Measurements from ENCODE around the gene RAPGEF1. TPM values are rescaled to one million over a fixed set of nuclear protein-coding genes. Genes with fewer than 3 reads are reported as not detected.

The RAPGEF1 gene
- polyA plus RNA-seq, 2 donors = 9.0 to 11.0 TPM

DNA sequence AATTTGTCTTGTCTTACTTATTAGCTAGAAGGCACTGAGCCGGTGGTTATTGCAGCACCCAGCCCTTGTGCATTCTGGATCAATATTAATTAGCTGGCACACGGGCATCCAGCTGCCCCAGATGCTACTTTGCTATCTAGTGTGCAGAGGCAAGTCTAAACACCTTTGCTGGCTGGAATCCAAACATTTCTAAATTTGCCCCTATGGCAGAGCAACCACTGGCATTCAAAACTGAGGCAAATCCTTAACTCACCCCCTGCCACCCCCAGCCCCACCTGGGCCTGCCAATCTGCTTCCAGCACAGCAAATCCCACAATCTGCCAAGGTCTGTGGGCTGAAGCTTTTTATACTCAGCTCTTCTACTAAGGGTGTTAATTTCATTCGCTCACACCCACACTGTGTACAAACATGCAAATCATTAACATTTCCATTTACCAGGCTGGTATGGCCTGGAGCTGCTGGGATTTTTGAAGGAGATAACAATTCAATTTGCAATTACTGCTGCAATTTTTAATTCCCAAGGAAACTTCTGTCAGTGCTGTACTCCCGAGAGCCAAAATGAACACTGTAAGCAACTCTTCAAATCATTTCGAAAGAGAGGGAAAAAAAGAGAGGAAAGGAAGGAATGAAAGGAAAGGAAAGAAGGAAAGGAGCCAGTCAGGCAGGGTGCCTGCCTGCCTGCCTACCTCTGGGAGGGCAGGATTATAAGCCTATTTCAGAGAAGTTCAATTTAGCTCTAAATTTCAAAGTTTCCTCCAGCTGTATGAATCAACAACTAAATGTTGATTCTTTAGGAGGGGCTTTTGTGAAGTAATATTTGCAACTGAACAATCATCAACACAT, 35.5 kb downstream of the RAPGEF1 start:
- WGBS, 2 donors = 36 to 42% methylated on average over 5 of the region's 5 CpGs
- Histone ChIP-seq H3K27me3 (ENCODE audit: control insufficient read depth in 1 of 2, insufficient read depth in 2 of 2, low read length in 2 of 2) (no peaks in the 10 kb centered on the region), H3K4me3 (ENCODE audit: low read depth in 1 of 2, low read length in 2 of 2) (no peak overlapping the region), H3K4me1 (ENCODE audit: control insufficient read depth in 2 of 2, insufficient read depth in 2 of 2, low read length in 1 of 2) (peaks cover 4 to 16% of the 10 kb centered on the region in 2 donors), H3K36me3 (ENCODE audit: control insufficient read depth in 2 of 2, insufficient read depth in 2 of 2, low read length in 1 of 2) (no peaks in the 10 kb centered on the region), H3K9me3 (ENCODE audit: control insufficient read depth in 2 of 2, insufficient read depth in 1 of 2, low read depth in 1 of 2, low read length in 1 of 2) (no peaks in the 10 kb centered on the region), H3K27ac (ENCODE audit: low read depth in 2 of 2, low read length in 1 of 2) (peak overlapping the region; percentile 34 to 62)

GRCh38 chr9:131703697-131704096, 36.2 kb downstream of the RAPGEF1 start:
- Histone ChIP-seq H3K4me3 (ENCODE audit: low read depth in 1 of 2, low read length in 2 of 2) (no peak overlapping the region), H3K27ac (ENCODE audit: low read depth in 2 of 2, low read length in 1 of 2) (no peak overlapping the region), H3K9me3 (ENCODE audit: control insufficient read depth in 2 of 2, insufficient read depth in 1 of 2, low read depth in 1 of 2, low read length in 1 of 2) (no peaks in the 10 kb centered on the region), H3K27me3 (ENCODE audit: control insufficient read depth in 1 of 2, insufficient read depth in 2 of 2, low read length in 2 of 2) (no peaks in the 10 kb centered on the region), H3K36me3 (ENCODE audit: control insufficient read depth in 2 of 2, insufficient read depth in 2 of 2, low read length in 1 of 2) (no peaks in the 10 kb centered on the region), H3K4me1 (ENCODE audit: control insufficient read depth in 2 of 2, insufficient read depth in 2 of 2, low read length in 1 of 2) (peaks cover 4 to 20% of the 10 kb centered on the region in 2 donors)
- 55 to 59% methylated on average over 4 of the region's 4 CpGs for WGBS, 2 donors

- 63 to 77% methylated on average over 8 of the region's 8 CpGs for WGBS, 2 donors
- Histone ChIP-seq H3K4me3 (ENCODE audit: low read depth in 1 of 2, low read length in 2 of 2) (no peak overlapping the region), H3K27ac (ENCODE audit: low read depth in 2 of 2, low read length in 1 of 2) (no peak overlapping the region), H3K36me3 (ENCODE audit: control insufficient read depth in 2 of 2, insufficient read depth in 2 of 2, low read length in 1 of 2) (no peaks in the 10 kb centered on the region), H3K9me3 (ENCODE audit: control insufficient read depth in 2 of 2, insufficient read depth in 1 of 2, low read depth in 1 of 2, low read length in 1 of 2) (no peaks in the 10 kb centered on the region), H3K27me3 (ENCODE audit: control insufficient read depth in 1 of 2, insufficient read depth in 2 of 2, low read length in 2 of 2) (no peaks in the 10 kb centered on the region), H3K4me1 (ENCODE audit: control insufficient read depth in 2 of 2, insufficient read depth in 2 of 2, low read length in 1 of 2) (peaks cover 4 to 23% of the 10 kb centered on the region in 2 donors)
Observed at GRCh38 chr9:131702911-131703310, 37.0 kb downstream of the RAPGEF1 start.

GRCh38 chr9:131701789-131702337, 38.0 kb downstream of the RAPGEF1 start:
- no peak overlapping the region for H3K27ac ChIP-seq (ENCODE audit: low read depth in 2 of 2, low read length in 1 of 2)
- H3K4me1 ChIP-seq (ENCODE audit: control insufficient read depth in 2 of 2, insufficient read depth in 2 of 2, low read length in 1 of 2) = peaks cover 4 to 27% of the 10 kb centered on the region in 2 donors
- 87% methylated on average over 6 of the region's 6 CpGs for WGBS, 2 donors

GRCh38 chr9:131701436-131701781, 38.5 kb downstream of the RAPGEF1 start:
- WGBS, 2 donors = 93 to 95% methylated on average over 1 of the region's 1 CpG
- H3K4me1 ChIP-seq (ENCODE audit: control insufficient read depth in 2 of 2, insufficient read depth in 2 of 2, low read length in 1 of 2) = peaks cover 4 to 27% of the 10 kb centered on the region in 2 donors

More at GRCh38 chr9:131701789-131702337, 38.0 kb downstream of the RAPGEF1 start:
- Histone ChIP-seq H3K9me3 (ENCODE audit: control insufficient read depth in 2 of 2, insufficient read depth in 1 of 2, low read depth in 1 of 2, low read length in 1 of 2) (no peaks in the 10 kb centered on the region), H3K27me3 (ENCODE audit: control insufficient read depth in 1 of 2, insufficient read depth in 2 of 2, low read length in 2 of 2) (no peaks in the 10 kb centered on the region), H3K36me3 (ENCODE audit: control insufficient read depth in 2 of 2, insufficient read depth in 2 of 2, low read length in 1 of 2) (no peaks in the 10 kb centered on the region), H3K4me3 (ENCODE audit: low read depth in 1 of 2, low read length in 2 of 2) (no peak overlapping the region)

DNA sequence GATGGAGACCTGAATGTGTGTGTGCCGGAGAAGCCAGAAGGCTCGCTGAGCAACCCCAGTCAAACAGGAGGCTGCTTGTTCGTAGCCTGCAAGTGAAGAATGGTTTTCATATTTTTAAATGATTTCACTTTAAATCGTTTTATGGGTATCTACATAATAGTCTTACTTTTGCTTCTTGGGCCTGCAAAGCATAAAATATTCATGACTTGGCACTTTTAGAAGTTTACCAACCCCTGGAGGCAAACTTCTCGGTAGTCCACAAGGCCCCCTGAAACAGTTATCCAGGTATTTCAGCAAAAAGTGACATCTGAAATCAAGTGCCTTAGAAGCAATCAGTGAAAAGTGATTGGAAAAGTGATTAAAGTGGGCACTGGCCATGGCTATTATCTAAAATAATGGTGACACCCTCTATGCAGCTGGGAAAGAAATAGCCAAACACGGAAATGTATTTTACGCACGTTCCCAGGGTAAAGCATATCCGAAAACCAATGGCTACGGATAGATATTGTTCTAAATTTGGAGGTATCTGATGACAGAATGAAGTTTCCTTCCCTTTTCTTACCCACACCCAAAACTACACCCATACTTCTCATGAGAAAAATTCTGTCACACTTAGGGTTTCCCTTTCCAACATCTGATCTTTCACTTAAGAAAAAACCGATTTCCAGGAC, 39.0 kb downstream of the RAPGEF1 start:
- Histone ChIP-seq H3K36me3 (ENCODE audit: control insufficient read depth in 2 of 2, insufficient read depth in 2 of 2, low read length in 1 of 2) (no peaks in the 10 kb centered on the region), H3K27ac (ENCODE audit: low read depth in 2 of 2, low read length in 1 of 2) (no peak overlapping the region), H3K27me3 (ENCODE audit: control insufficient read depth in 1 of 2, insufficient read depth in 2 of 2, low read length in 2 of 2) (no peaks in the 10 kb centered on the region), H3K4me1 (ENCODE audit: control insufficient read depth in 2 of 2, insufficient read depth in 2 of 2, low read length in 1 of 2) (peaks cover 4 to 27% of the 10 kb centered on the region in 2 donors), H3K4me3 (ENCODE audit: low read depth in 1 of 2, low read length in 2 of 2) (no peak overlapping the region), H3K9me3 (ENCODE audit: control insufficient read depth in 2 of 2, insufficient read depth in 1 of 2, low read depth in 1 of 2, low read length in 1 of 2) (no peaks in the 10 kb centered on the region)
- 82 to 83% methylated on average over 11 of the region's 11 CpGs for WGBS, 2 donors

More at GRCh38 chr9:131701436-131701781, 38.5 kb downstream of the RAPGEF1 start:
- Histone ChIP-seq H3K27ac (ENCODE audit: low read depth in 2 of 2, low read length in 1 of 2) (no peak overlapping the region), H3K9me3 (ENCODE audit: control insufficient read depth in 2 of 2, insufficient read depth in 1 of 2, low read depth in 1 of 2, low read length in 1 of 2) (no peaks in the 10 kb centered on the region), H3K36me3 (ENCODE audit: control insufficient read depth in 2 of 2, insufficient read depth in 2 of 2, low read length in 1 of 2) (no peaks in the 10 kb centered on the region), H3K27me3 (ENCODE audit: control insufficient read depth in 1 of 2, insufficient read depth in 2 of 2, low read length in 2 of 2) (no peaks in the 10 kb centered on the region), H3K4me3 (ENCODE audit: low read depth in 1 of 2, low read length in 2 of 2) (no peak overlapping the region)

- Histone ChIP-seq H3K9me3 (ENCODE audit: control insufficient read depth in 2 of 2, insufficient read depth in 1 of 2, low read depth in 1 of 2, low read length in 1 of 2) (no peaks in the 10 kb centered on the region), H3K4me1 (ENCODE audit: control insufficient read depth in 2 of 2, insufficient read depth in 2 of 2, low read length in 1 of 2) (peaks cover 4 to 28% of the 10 kb centered on the region in 2 donors), H3K4me3 (ENCODE audit: low read depth in 1 of 2, low read length in 2 of 2) (no peak overlapping the region), H3K27ac (ENCODE audit: low read depth in 2 of 2, low read length in 1 of 2) (no peak overlapping the region), H3K36me3 (ENCODE audit: control insufficient read depth in 2 of 2, insufficient read depth in 2 of 2, low read length in 1 of 2) (no peaks in the 10 kb centered on the region), H3K27me3 (ENCODE audit: control insufficient read depth in 1 of 2, insufficient read depth in 2 of 2, low read length in 2 of 2) (no peaks in the 10 kb centered on the region)
- WGBS, 2 donors = 92 to 97% methylated on average over 7 of the region's 7 CpGs
Observed at GRCh38 chr9:131700076-131700475, 39.8 kb downstream of the RAPGEF1 start.

GRCh38 chr9:131698618-131698985, 41.3 kb downstream of the RAPGEF1 start:
- WGBS, 2 donors = 88 to 90% methylated on average over 4 of the region's 4 CpGs
- H3K27ac ChIP-seq (ENCODE audit: low read depth in 2 of 2, low read length in 1 of 2) = peak overlapping the region in 1 of 2 donors; percentile 8
- peaks cover 0 to 22% of the 10 kb centered on the region in 2 donors for H3K4me1 ChIP-seq (ENCODE audit: control insufficient read depth in 2 of 2, insufficient read depth in 2 of 2, low read length in 1 of 2)
- no peaks in the 10 kb centered on the region for H3K36me3 ChIP-seq (ENCODE audit: control insufficient read depth in 2 of 2, insufficient read depth in 2 of 2, low read length in 1 of 2)
- no peak overlapping the region for H3K4me3 ChIP-seq (ENCODE audit: low read depth in 1 of 2, low read length in 2 of 2)
- H3K9me3 ChIP-seq (ENCODE audit: control insufficient read depth in 2 of 2, insufficient read depth in 1 of 2, low read depth in 1 of 2, low read length in 1 of 2) = no peaks in the 10 kb centered on the region
- H3K27me3 ChIP-seq (ENCODE audit: control insufficient read depth in 1 of 2, insufficient read depth in 2 of 2, low read length in 2 of 2) = no peaks in the 10 kb centered on the region

- H3K9me3 ChIP-seq (ENCODE audit: control insufficient read depth in 2 of 2, insufficient read depth in 1 of 2, low read depth in 1 of 2, low read length in 1 of 2) = no peaks in the 10 kb centered on the region
- H3K27me3 ChIP-seq (ENCODE audit: control insufficient read depth in 1 of 2, insufficient read depth in 2 of 2, low read length in 2 of 2) = no peaks in the 10 kb centered on the region
- 57 to 63% methylated on average over 5 of the region's 5 CpGs for WGBS, 2 donors
- H3K4me3 ChIP-seq (ENCODE audit: low read depth in 1 of 2, low read length in 2 of 2) = no peak overlapping the region
- H3K27ac ChIP-seq (ENCODE audit: low read depth in 2 of 2, low read length in 1 of 2) = peak overlapping the region in 1 of 2 donors; percentile 8
- H3K4me1 ChIP-seq (ENCODE audit: control insufficient read depth in 2 of 2, insufficient read depth in 2 of 2, low read length in 1 of 2) = peaks cover 0 to 19% of the 10 kb centered on the region in 2 donors
- no peaks in the 10 kb centered on the region for H3K36me3 ChIP-seq (ENCODE audit: control insufficient read depth in 2 of 2, insufficient read depth in 2 of 2, low read length in 1 of 2)
Observed at GRCh38 chr9:131697908-131698617, 41.8 kb downstream of the RAPGEF1 start.
